SHP77 treated with DMSO at 0.1 percent for 48 hours (cell line): ENCODE results near the gene POM121.
"Not testable (repeated sequence)": the region's sequence is repeated elsewhere in the genome, so short reads cannot be mapped to it uniquely, and the experiment has no call there.

Experiments
- DNase-seq: peaks from one replicate; lab custom pipeline; 2025; lab: John Stamatoyannopoulos, UW

POM121 gene

DNA sequence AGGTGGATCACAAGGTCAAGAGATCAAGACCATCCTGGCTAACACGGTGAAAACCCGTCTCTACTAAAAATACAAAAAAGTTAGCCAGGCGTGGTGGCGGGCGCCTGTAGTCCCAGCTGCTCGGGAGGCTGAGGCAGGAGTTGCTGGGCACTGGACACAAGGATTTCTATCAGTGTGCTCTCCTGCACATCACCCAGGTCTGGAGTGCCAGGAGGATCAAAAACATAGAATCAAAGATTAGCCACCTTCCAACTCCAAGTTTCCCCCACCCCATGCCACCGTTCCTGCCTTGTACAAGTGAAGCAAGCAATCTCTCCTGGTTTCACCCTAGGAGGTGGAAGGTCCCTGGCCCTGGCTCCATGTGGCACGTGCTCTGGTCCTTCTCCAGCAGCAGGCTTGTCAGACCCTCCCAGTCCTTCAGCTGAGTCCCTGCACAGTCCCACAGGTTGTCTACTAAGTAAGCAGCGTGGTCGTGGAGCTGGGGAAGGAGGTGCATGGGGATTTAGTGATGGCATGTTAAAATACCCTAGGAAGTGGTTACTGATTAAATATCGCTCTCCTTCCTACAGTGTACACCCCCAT lies 73.1 kb downstream of the POM121 start:
- not testable (repeated sequence) for DNase-seq
